Head of caudate nucleus (tissue), 42 donors: Measurements from ENCODE around the gene CCDC188.

Experiments used
- DNase-seq, 42 donors: peaks; one replicate each; pipeline versions ENCODE4 v3.0.0 to v3.0.0-alpha.2; 2020 to 2021; ENCODE audit warnings: mixed read lengths in 7 of 42
- intact Hi-C: fragments of 100-400 bp; cut with DNase I; formaldehyde crosslinking; loops from one replicate; pipeline ENCODE4 v1.15.0; 2022

Gene CCDC188

DNA sequence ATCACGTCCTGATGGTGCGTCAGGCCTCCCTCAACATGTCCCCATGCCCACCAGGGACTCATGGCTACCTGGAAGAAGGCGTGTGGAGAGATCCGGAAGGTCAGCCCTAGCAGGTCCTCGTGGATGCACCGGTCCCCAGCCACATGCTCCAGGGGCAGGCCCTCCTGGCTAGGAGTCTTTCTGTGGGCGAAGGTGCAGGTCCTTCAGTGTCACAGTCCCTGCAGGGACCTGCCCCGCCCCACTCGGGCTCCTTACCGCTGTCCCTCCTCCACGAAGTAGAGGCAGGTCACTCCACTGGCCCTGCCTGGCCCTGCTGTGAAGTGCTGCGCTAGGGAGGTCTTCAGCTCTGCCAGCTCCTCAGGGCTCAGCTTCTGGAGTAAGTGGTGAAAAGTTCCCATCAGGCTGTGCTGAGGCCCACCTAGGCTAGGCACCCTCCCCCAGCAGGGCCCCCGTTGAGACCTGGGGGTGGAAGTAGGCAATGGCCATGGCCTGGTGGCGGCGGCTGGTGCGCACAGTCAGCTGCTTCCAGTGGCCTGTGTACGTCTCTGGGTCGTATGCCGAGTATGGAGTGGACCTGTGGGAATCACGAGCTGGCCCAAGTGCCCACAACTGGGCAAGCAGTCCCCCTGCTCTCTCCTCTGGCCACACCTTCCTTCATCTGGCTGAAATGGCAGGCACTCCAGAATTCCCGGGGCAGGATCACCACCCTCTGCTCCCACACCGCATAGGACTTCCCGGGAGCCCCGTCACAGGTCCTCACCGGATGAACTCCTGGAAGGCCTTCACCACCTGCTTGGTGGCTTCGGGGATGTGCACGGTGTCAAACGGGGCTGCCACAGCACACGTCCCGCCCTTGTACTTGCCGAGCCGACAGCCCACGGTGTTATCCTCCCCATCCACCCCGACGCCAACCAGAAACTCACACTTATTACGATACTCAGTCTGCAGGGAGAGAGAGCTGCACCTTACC is 36.1 kb downstream of the CCDC188 start:
- intact Hi-C loops: no loop called here
- no peak for DNase-seq

DNA sequence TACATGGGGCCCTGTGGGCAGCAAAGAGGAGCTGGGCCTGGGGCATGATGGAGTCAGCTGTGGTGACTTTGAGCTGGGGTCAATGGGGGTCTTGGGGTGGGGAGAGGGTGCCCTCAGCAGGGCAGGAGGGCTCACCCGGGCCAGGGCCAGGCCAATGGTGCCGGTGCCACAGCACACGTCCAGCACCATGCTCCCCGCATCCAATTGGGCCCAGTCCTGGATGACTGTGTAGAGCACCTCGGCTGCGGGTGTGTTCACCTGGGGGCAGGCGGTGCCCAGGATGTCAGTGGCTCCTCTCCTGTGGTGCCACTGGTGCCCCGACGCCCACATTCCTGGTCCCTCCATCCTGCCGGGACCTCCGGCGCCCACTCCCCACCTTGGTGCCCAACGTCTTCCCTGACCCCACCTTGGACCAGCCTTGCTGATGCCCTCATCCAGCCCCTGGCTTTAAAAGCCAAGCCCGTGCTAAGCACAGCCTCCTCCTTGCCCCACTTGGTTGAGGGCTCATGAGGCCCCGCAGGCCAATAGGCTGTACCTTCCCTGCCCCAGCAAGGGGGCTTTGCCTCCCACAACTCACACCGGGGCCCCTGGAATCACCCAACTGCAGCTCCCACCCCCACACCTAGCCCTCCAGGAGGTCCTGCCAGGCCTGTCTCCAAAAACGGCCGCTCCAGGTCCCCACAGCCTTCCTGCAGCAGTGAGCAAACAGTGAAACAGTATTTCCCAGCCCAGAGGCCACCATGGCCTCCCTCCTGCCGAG is 37.1 kb downstream of the CCDC188 start:
- intact Hi-C loops: no loop called here
- no peak for DNase-seq

DNA sequence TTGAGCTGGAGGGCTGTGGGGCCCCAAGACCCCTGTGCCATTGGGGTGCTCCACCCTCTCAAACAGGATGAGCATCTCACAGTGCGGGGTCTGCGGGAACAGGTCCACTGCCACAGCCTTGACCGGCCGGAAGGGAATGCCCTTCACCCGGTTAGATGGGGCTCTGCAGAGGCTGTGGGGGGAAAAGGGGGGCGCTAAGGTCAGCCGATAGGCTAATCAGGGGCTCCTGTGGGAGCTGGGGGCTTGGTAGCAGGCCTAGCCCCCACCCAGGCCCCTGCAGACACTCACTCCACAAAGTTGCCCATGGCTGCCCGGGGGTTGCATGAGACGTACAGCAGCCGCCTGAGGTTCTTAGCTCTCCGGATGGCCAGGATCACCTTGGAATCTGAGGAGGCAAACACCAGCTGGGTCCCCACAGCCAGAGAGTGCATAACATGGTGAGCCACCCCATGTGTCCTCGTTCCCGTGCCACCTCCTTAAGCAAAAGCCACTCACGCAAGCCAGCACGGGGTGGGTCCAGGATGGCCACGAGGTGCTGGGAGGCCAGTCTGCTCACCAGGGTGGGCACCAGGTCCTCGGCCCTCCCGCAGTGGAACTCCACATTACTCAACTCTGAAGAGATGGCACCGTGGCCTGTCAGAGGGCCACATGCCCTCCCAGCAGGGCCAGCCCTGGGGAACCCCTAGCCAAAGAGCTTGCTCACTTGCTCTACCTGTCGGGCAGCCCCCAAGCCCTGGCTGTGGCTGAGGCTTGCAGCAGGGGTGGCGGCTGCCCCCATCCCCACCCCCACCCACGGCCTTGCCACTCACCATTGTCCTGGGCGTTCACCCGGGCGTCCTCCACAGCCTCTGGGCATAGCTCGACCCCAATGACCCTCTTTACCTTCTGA is 38.0 kb downstream of the CCDC188 start:
- intact Hi-C loops: no loop called here
- DNase-seq: no peak

DNA sequence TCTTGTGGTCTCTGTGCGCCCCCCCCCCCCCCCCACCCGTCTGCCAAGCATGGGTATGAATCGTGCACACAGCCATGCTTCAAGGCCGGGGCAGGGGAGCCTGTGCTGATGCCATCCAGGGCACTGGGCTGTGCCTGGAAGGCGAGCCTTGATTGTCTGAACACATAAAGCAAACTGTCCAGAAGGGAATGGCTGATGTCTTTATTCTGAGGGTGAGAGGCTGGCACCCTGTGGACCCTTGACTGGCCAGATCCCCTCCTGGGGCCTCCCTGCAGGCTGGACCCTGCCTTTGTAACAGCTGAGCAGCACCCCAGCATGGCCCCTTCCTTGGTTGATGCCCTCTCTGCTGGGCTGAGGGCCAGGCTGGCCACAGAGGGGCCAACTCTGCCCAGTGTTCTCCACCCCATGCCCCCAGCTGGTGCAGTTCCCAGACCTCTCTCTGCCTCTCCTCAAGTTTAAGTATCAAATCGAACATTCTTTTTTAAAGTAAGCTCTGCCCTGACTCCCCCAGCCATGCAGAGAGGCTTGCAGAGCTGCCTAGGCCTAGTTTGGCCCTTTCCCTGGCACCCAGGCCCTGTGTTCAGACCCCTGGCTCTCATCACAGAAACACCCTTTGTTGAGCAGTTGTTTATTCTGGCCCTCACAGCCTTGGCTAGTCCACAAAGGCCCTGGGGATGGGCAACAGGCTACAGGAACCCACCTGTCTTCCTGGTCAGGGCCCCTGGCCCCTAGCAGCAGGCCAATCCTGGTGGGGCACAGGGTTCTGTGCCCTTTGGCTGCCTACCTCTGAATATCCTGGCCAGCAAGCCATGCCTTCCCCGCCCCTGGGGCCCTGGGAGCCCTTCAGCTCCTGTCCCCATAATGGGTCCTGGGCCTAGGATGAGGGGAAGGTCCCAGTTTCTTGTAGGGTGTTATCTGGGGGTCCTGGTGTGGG is 38.9 kb downstream of the CCDC188 start:
- DNase-seq: peak in 1 of 42 donors; percentile 53
- intact Hi-C loops: no loop called here

DNA sequence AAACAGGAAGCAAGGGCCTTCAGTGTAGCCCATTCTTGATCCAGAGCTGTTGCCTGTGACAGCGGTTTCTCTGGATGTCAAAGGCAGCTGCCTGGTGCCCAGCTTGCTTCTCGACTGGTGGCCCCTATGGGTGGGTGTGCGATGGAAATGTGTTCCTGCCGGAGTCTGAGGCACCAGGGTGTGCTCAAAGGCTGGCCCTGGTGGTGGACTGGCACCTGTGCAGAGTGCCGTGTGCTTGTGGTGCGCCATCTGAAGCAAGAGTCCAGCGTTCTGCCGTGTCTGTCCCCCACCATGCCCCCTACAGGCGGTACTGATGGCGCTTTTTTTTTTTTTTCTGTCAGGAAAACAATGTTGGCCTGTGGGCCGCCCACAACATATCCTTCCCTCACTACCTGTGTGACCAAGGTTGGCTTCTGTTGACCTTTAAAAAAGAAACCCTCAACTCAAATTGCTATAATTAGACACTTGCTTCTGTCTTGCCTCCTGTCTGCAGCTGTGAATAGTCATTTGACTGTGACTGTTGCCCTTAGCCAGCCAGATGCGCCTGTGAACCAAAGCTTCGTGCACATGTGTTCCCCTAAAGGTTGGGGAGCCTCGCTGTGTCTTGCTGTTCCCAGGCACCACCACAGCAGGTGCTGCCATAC is 39.7 kb downstream of the CCDC188 start:
- intact Hi-C loops: no loop called here
- DNase-seq: no peak

DNA sequence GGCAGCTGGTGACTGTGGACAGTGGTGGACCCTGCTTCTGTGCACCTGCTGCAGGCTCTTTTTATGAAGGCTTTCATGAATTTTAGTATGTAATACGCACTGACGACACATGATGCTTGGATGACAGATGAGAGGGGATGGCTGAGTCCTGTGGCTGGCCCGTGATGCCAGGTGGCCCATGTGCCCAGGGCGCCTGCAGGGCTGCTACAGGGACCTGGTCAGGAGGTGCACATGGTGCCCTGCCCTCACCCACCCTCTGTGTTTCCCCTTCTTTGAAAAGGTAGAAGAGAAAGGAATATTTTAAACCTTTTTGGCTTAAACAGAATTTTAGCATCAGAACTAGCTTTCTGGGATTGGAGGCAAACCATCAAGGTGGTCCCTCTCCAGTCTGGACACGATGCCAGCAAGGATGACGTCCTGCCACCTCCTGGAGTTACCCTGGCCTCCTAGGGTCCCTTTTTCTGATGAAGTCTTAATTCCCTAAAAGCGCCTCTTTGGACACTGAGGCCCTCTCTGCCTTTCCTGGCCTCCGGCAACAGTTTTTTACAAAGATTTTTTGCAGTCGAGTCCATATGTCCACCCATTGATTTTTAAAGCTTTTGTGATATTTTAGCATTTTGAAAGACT is 40.4 kb downstream of the CCDC188 start:
- DNase-seq: no peak
- intact Hi-C loops: no loop called here

DNA sequence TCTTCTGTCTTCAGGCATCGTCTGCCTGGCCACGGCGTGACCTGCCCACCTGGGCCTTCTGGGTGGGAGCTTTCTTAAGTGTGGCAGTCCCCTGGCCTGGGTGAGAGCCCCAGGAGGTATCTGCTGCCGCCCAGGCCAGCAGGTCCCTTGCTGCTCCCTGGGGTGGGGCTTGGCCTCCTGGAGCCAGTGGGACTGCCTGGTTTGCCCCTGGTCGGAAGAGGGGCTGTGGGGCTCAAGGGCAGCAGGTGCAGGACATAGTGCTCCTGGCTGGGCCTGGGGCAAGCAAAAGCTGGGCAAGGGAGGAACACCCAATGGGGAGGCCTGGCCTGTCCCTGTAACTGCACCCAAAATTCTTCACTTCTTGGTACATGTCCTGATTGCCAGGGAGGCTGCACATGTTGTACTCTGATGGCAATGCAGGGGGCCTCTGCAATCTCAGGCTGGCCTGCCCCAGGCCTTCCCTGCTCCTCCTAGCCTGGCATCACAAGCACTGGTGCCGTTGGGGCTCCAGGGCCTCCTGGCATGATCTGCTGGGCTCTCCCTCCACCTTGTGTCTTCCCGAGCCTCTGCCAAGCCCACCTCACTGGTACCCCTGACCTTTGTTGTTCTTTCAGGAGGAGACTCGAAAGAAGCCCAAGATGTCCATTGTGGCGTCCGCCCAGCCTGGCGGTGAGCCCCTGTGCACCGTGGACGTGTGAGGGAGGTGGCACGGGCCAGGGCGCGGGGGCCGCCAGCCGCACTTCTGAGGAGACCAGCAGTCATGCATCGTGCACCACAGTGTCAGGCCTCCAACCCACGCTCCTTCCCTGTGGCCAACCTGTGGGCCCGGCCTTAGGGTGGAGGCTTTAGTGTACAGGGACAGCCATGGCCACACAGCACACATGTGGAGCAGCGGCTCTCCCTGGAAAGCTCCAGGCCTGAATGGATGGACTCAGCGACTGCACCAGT is 41.2 kb downstream of the CCDC188 start:
- intact Hi-C loops: no loop called here
- DNase-seq: no peak

DNA sequence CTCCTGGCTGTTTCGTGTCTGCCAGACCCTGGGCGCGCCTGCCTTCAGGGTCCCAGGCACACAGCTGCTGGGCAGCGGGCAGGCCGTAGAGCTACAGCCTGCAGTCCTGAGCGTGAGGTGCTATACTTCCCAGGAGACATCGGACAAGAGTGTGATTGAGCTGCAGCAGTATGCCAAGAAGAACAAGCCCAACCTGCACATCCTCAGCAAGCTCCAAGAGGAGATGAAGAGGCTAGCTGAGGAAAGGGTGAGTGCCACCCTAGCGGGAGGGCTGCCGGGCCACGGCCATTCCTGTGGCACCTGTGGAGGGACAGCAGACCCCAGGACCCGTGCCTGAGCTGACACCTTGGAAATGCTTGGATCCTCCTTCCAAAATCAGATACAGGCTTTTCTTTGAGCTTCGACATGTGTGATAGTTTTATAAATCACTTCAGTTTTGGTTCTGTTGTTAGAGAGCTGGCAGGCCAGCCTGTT is 42.1 kb downstream of the CCDC188 start:
- intact Hi-C loops: no loop called here
- DNase-seq: no peak

DNA sequence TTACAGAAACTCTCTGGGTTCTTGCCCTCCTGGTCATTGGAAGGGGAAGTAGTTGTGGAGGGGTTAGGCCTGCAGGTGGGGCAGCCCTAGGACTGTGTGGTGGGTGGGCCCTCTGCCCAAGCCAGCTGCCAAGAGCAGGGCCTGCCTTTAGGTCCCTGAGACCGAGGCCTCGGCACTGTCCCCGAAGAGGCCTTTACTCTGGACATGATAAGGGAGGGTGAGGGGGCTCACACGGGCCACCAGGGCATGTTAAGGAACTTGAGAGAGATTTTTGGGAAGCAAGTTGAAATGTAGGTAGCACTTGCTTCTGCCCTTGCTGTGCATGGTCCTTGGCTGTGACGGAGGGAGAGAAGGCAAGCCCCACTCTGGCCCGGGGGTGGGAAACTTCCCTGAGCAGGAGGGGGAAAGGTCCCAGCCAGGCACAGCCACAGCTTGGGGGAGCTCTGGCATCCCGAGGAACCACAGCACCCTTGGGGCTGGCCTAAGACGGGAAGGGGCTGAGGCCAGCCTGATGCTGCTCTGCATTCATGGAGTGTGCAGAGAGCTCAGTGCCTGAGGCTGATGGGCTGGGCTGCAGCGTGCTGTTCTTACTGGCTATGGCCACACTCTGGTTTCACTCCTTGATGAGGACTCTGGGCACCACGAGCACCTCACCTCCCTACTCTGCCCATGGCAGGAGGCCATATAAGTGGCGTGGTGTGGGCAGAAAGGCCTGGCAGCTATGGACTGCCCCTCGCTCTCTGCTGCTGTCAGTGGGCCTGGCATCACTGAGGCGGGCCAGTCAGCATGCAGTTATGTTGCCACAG is 42.7 kb downstream of the CCDC188 start:
- peak in 1 of 42 donors; percentile 37 for DNase-seq
- intact Hi-C loops: no loop called here

DNA sequence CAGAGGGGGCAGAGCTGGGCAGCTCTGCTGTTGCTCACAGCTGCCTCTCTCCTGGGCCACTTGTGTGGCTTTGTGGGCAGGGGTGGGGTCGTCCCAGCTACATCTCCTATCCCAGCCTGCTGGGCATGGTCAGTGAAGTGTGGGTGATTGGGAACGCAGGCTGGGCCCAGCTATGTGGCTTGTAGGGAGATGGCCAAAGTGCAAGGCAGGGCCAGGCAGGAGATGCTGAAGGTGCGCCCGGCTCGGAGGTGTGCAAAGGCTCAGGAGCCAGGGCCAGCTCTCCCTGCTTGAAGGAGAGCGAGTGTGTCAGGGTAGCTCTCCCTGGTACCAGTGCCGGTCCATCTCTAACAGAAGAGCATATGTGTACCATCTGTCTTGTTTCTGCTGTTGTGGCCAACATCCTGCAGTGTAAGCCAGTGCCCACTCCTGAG is 43.4 kb downstream of the CCDC188 start:
- intact Hi-C loops: no loop called here
- no peak for DNase-seq

DNA sequence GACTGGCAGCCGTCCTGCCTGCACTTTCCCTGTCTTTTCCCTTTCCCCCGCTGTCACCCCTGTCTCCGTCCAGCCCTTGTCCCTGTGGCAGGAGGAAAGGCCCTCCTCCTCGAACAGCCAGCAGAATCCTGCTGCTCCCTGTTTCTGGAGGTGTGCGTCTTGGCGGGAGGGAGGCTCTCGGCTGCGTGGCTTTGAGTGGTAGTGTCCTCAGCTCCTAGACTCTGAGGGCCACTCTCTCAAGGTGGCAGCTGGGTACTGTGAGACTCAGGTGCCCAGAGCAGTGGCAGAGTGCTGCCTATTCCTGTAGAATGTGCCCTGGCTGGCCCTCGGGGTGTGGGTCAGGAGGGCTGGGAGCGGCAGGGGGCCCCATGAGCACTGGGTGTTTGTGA is 44.0 kb downstream of the CCDC188 start:
- DNase-seq: no peak
- intact Hi-C loops: no loop called here

DNA sequence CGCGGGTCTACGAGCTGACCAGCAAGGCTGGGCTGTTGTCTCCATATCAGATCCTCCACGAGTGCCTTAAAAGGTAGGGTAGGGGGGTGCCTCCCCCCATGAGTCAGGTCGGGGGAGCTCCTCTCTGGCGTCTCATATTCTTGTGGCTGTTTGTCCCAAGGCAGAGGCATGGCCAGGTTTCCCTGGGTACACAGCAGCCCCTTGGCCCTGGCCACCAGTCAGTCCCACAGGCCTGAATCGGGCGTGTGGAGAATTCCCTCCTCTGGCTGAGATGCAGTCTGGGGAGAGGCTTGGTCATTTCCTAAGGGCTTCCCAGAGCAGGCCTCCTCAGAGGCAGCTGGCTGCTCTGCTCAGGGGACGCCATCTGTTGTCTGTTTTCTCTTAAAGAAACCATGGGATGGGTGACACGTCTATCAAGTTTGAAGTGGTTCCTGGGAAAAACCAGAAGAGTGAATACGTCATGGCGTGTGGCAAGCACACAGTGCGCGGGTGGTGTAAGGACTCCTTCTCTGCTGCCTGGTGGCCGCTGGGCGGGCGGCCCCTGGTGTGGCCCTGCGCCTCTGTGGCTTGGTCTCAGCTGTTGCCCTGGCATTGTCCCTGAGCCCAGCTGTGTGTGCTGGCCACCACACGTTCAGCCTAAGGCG is 44.5 kb downstream of the CCDC188 start:
- intact Hi-C loops: no loop called here
- DNase-seq: peak in 4 of 42 donors; percentile 33 to 58 (median 44)

DNA sequence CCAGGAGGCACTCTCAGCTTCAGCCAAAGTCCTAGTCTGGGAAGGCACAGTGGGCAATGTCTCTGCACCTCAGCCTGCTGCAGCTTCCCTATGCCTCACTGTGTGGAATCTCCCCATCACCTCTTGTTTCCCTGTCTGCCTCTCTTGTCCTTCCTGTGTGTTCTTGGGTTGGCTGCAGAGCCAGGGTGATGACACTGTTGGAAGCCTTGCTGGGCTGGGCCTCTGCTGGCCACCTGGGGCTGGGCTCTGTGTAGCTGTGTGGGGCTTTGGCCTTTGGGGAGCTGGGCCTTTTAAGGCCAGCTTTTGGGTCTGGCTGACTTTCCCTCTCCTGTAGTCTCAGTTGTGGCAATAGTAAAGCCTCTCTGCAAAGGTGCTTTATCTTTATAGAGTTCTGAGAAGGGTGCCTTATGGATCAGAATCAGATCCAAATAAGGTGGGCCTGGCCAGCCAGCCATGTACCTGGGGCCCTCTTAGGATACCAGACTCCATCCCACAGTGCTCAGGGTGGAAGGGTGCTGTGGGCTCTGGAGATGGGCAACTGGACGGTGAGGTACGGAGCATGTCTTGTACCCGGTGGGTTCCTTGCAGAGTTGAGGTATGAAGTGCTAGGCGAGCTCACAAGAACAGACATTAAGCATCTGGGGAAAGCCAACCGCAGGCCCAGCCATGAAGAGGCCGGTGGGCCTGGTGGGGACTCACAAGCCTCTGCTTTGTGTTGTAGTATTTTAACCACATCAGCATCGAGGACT is 45.2 kb downstream of the CCDC188 start:
- intact Hi-C loops: no loop called here
- no peak for DNase-seq

DNA sequence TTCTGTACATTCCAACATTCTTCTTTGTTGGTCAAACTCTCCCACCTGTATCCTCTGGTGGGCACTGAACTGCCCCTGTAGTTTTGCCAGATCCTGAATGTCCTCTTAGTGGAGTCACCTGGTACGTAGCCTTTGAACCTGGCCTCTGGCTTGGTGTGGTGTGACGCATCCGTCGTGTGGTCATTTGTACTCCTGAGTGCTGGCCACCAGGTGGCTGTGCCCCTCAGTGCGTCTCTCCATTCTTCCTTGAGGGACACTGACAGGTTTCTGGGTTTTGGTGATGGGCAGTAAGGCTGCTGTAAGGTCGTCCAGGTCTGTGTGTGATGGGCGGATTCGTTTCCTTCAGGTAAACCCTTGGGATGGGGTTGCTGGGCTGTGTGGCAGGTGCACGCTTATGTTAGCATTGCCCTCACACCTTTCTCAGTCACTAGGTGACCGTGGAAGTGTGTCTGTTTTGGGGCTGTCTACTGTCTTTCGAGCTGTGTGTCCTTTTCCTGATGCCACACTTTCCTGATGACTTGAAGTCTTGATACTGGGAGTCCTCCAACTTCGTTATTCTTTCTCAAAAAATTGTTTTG is 48.6 kb downstream of the CCDC188 start:
- intact Hi-C loops: no loop called here
- DNase-seq: no peak
